Myocyte (in vitro differentiated cells): ENCODE data around the gene NPW. TPM values are rescaled to one million over a fixed set of nuclear protein-coding genes. Genes with fewer than 3 reads are reported as not detected.
"Not testable (repeated sequence)": the region's sequence is repeated elsewhere in the genome, so short reads cannot be mapped to it uniquely, and the experiment has no call there.

Experiments
- DNase-seq: peaks from one replicate; pipeline ENCODE4 v3.0.0-alpha.2; 2012; ENCODE audit warnings: low read depth
- total RNA-seq: library from RNA; depleted of rRNA; stranded (reverse); fragments of >200 nt; gene quantifications from 2 replicates; pipeline ENCODE4 v1.2.3, GENCODE V29; 2014

NPW gene
- total RNA-seq, 1 donor from 2014 or later = 0.29 TPM

- DNase-seq = no peak
Observed at GRCh38 chr16:2001456-2002355, 17.9 kb upstream of the NPW start.

DNA sequence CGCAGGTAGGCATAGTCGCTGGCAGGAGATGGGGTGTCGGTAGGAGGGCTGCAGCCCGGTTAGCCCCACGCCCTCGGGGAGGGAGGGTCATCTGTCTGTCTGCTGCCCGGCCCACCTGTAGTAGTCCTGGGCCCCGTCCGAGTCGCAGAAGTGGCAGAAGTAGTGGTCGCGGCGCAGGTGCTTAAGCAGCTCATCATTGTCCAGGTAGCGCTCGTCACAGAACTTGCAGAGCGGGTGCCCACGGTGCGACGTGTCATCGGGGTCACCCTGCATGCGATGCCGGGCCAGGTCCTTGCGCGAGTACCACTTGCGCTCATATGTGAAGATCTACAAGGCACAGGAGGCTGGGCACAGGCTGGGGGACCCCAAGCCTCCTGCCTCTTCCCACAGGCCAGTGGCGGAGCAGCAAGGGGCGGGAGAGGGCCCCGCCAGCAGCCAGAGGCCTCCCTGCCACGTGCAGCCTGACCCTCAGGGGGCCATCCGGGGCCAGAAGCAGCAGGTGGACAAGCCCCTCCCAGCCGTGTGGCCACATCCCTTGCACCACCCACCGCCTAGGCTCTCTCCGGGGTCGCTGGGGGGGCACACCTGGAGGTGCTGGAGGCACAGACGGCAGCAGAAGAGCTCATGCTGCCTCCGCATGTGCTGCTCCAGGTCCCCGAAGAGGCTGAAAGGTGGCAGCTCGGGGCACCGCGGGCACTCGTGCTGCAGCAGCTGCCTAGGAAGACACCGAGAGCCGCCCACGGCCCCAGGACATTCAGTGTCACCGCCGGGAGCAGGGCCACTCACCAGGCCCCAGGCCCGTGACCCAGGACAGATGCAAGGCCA, 17.0 kb upstream of the NPW start:
- DNase-seq = peak; percentile 41

DNA sequence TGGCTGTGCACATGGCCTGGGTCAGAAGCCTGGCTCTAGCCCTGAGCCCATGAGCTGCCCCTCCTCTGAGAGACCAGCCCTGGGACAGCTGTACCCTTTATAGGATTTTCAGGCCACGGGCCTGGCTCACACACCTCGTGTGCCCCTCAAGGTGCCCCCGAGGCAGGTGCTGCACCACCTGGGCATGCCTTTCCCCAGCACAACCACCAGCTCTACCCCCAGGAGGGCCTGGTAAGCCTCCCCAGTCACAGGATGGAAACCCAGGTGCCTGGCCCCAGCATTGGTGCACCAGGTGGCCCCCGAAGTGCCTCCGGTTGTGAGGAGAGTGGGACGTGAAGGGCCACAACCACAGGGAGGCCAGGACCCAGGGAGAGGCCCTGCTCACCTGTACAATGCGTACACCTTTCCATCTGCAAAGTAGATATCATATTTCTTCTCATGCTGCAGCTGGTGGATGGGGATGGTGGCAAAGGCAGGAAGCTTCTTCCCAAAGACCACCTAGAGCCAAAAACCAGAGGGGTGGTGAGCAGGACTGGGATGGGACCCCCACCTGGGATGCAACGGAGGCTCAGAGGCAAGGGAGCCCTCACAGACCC, 16.3 kb upstream of the NPW start:
- no peak for DNase-seq

- peak; percentile 99 for DNase-seq
Observed at GRCh38 chr16:2003827-2004641, 15.6 kb upstream of the NPW start.

- peak; percentile 66 for DNase-seq
Observed at GRCh38 chr16:2004795-2005517, 14.6 kb upstream of the NPW start.

DNA sequence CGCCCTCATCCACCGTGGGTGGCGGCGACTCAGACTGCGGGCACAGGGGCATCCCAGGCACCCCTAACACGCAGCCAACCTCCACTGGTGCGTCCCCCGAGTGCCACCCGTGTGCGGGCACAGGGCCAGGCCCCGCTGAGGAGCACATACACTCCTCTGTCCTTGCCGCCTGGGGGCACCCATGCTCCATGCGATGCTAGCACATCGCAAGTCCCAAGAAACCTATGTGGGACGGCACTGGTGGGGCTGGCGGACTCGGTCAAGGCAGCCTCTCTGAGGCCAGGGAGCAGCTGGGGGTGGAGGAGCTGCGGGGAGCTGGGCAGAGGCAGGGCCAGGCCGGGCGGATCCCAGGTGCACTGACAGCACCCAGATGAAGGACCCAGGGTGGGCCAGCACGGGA, 13.9 kb upstream of the NPW start:
- no peak for DNase-seq

DNA sequence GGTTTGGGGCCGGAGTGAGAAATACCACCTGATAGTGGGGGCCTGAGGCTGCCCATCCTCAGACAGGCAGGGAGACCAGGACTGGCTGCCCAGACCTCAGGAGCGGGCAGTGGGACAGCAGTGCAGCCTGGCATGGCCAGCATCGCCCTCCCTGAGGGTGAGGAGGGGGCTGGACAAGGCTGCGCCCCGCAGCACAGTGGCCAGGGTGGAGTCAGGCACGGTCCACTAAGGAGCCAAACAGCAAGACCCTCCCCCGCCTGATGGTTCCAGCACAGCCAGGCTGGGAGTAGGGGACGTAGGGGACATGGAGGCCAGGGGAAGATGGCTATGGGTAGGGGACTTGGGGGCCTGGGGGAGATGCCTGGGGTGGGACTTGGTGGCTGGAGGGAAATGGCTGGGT, 13.3 kb upstream of the NPW start:
- no peak for DNase-seq

GRCh38 chr16:2007081-2007836, 12.3 kb upstream of the NPW start:
- DNase-seq = no peak

GRCh38 chr16:2008009-2008526, 11.5 kb upstream of the NPW start:
- DNase-seq = peak; percentile 84

DNA sequence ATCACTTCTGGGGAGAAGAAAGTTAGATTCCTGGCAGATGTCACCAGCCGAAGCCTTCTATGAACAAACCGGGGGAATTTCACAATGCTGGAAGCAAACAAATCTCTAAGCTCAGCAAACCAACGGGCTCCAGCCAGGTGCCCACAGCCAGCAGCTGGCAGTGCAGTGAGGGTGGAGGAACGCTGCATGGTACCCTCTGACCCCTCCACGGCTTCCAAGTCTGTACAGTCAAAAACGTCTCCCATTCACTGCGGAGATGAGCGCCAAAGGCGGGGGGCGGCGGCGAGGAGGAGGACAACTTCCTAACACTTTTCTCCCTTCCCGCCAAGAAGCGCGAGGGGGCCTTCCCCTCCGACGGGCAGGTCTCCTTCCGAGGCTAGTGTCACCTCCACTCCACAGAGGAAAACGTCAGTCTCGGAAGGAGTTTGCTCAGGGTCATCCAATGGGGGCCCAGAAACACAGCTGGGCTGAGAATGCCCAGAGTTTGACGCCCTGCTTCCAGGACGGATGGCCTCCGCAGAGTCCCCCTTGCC, 10.9 kb upstream of the NPW start:
- peak; percentile 36 for DNase-seq

- DNase-seq = no peak
Observed at GRCh38 chr16:2009164-2009711, 10.3 kb upstream of the NPW start.

DNA sequence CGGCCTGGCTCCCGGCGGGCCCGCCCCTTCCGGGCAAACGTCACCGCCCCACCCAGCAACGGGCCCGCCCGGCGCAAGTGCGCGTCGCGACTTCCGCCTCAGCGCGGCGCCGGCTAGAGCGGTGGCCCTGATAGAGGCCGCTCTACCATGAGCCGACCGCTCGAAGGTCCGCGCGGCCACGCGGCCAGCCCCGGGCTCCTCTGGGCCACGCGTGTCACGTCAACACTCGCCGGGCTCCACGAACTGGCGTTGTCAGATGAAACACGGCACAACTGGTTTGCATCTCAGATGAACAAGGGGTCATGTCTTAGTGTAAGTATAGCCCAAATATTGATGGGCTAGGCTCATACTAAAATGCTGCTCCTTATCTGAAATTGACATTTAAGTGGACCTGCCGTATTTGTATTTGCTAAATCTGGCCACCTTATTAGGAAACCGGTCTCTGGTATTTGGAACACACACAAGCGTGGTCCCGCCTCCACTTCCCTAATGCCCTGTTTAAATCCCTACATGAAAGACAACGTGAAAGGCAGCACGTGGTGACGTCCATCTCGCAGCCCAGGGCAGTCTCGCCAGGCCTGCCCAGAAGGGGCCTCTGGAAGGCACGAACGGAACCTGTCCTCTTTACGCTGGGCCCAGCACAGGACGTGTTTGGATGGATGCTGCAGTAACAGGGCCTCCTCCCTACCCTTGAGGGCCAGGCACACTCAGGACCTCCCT, 9.6 kb upstream of the NPW start, which contains the start of gene ZNF598:
TSS of gene ZNF598 (minus strand) at position 31 of the 720 bp plus-strand sequence.
- peak; percentile 91 for DNase-seq

DNA sequence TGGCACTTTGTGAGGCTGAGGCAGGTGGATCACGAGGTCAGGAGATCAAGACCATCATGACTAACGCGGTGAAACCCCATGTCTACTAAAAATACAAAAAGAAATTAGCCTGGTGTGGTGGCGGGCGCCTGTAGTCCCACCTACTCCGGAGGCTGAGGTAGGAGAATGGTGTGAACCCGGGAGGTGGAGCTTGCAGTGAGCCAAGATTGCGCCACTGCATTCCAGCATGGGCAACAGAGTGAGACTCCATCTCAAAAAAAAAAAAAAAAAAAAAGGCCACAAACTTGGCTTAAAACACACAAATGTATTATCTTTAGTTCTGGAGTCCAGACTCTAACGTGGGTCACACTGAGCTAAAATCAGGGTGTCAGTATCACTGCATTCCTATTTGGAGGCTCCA, 7.9 kb upstream of the NPW start:
- DNase-seq = not testable (repeated sequence)

DNA sequence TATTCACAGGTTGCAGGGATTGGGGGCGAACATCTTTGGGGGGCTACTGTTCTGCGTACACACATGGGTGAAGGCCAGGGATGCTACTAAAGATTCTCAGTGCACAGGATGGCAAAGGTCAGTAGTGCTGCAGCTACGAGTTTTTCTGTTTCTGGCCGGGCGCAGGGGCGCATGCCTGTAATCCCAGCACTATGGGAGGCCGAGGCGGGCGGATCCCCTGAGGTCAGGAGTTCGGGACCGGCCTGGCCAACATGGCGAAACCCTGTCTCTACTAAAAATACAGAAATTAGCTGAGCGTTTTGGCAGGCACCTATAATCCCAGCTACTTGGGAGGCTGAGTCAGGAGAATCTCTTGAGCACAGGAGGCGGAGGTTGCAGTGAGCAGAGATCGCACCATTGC, 6.1 kb upstream of the NPW start:
- no peak for DNase-seq

DNA sequence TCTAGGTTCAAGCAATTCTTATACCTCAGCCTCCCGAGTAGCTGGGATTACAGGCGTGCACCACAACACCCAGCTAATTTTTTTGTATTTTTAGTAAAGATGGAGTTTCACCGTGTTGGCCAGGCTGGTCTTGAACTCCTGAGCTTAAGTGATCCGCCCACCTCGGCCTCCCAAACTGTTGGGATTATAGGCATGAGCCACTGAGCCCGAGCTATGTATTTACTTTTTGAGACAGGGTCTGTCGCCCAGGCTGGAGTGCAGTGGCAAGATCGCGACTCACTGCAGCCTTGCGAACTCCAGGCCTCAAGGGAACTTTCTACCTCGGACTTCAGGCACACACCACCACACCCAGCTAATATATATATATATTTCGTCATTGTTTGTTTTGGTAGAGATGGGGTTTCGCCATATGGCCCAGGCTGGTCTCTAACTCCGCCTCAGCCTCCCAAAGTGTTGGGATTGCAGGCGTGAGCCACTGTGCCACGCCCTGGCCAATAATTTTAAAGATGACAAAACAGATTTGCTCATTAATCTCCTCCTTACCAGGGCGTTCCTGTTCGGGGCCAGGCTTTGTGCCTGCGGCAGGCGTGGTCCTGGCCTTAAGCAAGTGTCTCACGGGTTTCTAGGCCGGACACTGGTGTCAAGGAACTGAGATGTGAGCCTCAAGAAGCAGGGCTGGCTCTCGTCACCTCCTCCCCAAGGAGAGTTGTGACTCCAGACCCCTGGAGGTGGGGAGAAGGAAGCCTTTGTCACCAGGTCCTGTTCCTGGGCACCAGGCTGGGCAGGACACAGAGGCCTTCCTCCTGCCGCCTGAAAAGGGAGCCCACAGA, 4.3 kb upstream of the NPW start:
- DNase-seq = no peak

GRCh38 chr16:2015947-2016208, 3.7 kb upstream of the NPW start:
- no peak for DNase-seq

GRCh38 chr16:2016407-2016922, 3.1 kb upstream of the NPW start:
- no peak for DNase-seq
